ENCODE results near the gene SCCPDH.
"Not testable (repeated sequence)": the region's sequence is repeated elsewhere in the genome, so short reads cannot be mapped to it uniquely, and the experiment has no call there.

The SCCPDH gene

GRCh38 chr1:246705368-246705767 is 18.8 kb upstream of the SCCPDH start:
- DNase-seq: no peak

DNA sequence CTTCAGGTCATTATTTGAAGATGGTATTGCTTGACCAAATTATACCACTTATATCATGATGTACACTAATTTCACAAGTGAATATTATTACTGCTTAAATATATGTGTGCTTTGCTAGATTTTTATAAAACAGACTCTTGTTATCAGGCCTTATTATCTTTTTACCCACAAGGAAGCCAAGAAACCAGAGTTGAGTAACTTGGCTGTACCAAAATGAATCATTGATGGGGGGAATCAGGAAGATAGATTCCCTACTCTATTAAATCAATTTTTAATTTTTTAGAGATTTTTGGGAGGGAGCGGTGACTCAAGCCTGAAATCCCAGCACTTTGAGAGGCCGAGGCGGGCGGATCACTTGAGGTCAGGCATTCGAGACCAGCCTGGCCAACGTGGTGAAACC is 16.0 kb upstream of the SCCPDH start:
- no peak for DNase-seq

GRCh38 chr1:246709196-246709595 is 15.0 kb upstream of the SCCPDH start:
- no peak for DNase-seq

- DNase-seq: no peak
Observed at GRCh38 chr1:246709835-246710234, 14.4 kb upstream of the SCCPDH start.

GRCh38 chr1:246711548-246712003 is 12.6 kb upstream of the SCCPDH start:
- no peak for DNase-seq

GRCh38 chr1:246712428-246712827 is 11.8 kb upstream of the SCCPDH start:
- DNase-seq: not testable (repeated sequence)

GRCh38 chr1:246719361-246719760 is 4.8 kb upstream of the SCCPDH start:
- DNase-seq: not testable (repeated sequence)

DNA sequence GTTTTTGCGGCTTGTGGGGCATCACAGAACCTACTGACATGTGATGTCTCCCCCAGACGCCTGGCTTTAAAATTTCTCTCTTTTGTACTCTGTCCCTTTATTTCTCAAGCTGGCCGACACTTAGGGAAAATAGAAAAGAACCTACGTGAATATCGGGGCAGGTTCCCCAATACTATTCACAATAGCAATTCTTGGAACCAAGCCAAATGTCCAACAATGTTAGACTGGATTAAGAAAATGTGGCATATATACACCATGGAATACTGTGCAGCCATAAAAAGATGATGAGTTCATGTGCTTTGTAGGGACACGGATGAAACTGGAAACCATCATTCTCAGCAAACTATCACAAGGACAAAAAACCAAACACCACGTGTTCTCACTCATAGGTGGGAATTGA is 3.4 kb upstream of the SCCPDH start:
- not testable (repeated sequence) for DNase-seq

GRCh38 chr1:246722720-246723119 is 1.5 kb upstream of the SCCPDH start:
- DNase-seq: no peak

- no peak for DNase-seq
Observed at GRCh38 chr1:246724731-246725095, 504 bp downstream of the SCCPDH start.

GRCh38 chr1:246725191-246725590 is 982 bp downstream of the SCCPDH start:
- no peak for DNase-seq

GRCh38 chr1:246726255-246726679 is 2.1 kb downstream of the SCCPDH start:
- no peak for DNase-seq

GRCh38 chr1:246726881-246727280 is 2.7 kb downstream of the SCCPDH start:
- no peak for DNase-seq

- no peak for DNase-seq
Observed at GRCh38 chr1:246727594-246727993, 3.4 kb downstream of the SCCPDH start.

DNA sequence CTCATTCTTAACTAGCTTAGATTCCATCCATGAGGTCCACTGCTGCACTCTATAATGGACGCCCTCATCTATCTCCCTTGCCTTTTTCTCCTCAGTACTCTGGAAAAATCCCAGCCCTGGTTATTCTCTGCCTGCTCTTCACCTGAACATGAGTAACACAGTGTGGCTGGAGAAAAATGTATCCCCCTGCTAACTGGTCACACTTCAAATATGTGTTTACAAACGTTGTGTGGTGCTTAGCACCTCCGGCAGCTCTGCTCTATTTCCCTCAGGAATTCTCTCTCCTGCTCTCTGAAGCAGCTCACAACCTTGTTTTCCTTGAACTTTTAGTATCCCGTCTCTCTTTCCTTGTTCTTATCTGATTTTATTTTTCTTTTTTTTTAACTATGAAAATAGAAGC is 4.1 kb downstream of the SCCPDH start:
- DNase-seq: no peak

- DNase-seq: not testable (repeated sequence)
Observed at GRCh38 chr1:246729040-246729439, 4.8 kb downstream of the SCCPDH start.

GRCh38 chr1:246730839-246731238 is 6.6 kb downstream of the SCCPDH start:
- DNase-seq: no peak

GRCh38 chr1:246731873-246732272 is 7.7 kb downstream of the SCCPDH start:
- DNase-seq: not testable (repeated sequence)

- no peak for DNase-seq
Observed at GRCh38 chr1:246733704-246734103, 9.5 kb downstream of the SCCPDH start.

DNA sequence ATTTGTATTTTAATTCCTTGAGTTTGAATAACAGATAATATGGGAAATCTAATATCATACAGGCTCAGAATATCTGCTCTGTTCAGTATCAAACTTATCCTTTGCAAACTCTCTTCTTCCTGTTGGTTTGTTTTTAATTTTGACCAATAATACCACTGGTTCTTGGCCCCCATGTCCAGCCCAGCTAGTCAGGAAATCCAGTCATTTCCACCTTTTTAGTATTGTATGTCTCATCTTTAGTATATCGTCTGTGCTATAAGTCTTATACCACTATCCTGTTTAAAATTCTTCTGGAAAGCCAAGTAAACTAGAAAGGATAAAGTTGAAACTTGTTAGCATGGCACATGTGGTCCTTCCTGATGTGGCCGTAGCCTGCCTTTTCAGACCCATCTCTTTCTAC is 10.7 kb downstream of the SCCPDH start:
- DNase-seq: no peak

GRCh38 chr1:246735735-246736134 is 11.5 kb downstream of the SCCPDH start:
- no peak for DNase-seq

GRCh38 chr1:246742396-246742795 is 18.2 kb downstream of the SCCPDH start:
- no peak for DNase-seq

DNA sequence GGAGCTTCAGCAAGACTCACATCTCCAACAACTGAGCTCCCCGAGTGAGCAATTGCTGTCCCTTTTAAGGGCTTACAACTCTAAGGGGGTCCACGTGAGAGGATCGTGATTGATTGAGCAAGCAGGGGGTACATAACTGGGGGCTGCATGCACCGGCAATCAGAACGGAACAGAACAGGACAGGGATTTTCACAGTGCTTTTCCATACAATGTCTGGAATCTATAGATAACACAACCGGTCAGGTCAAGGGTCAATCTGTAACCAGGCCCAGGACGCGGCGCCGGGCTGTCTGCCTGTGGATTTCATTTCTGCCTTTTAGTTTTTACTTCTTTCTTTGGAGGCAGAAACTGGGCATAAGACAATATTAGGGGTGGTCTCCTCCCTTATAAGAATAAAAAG is 21.9 kb downstream of the SCCPDH start:
- DNase-seq: not testable (repeated sequence)

GRCh38 chr1:246748006-246748405 is 23.8 kb downstream of the SCCPDH start:
- DNase-seq: no peak

GRCh38 chr1:246748867-246749266 is 24.7 kb downstream of the SCCPDH start:
- DNase-seq: no peak

- DNase-seq: no peak
Observed at GRCh38 chr1:246750752-246751151, 26.5 kb downstream of the SCCPDH start.
